ENCODE results near the gene PPARG. TPM values are rescaled to one million over a fixed set of nuclear protein-coding genes. Genes with fewer than 3 reads are reported as not detected.

PPARG gene
- total and polyA plus RNA-seq, 12 donors: 3.1 to 21.9 (median 6.8) TPM

- H3K9me3 ChIP-seq (replicated peaks in 1 of 3): no peaks in the 10 kb centered on the region
- no peak for TF ChIP-seq CTCF (IDR thresholded peaks at IDR 0.05)
- no peaks in the 10 kb centered on the region for H3K4me1 ChIP-seq (replicated peaks in 1 of 2)
- H3K27me3 ChIP-seq: no peaks in the 10 kb centered on the region
- H3K27ac ChIP-seq: no peak overlapping the region
- H3K36me3 ChIP-seq (replicated peaks in 1 of 2): no peaks in the 10 kb centered on the region
- WGBS, 4 donors: 80 to 94% (median 88%) methylated on average over 7 of the region's 7 CpGs
- intact Hi-C loops (cut with DNase I): no loop called here
- DNase-seq: no peak
- no peak overlapping the region for H3K4me3 ChIP-seq
Observed at GRCh38 chr3:12461097-12461649, 172.3 kb downstream of the PPARG start.

- intact Hi-C loops (cut with DNase I): no loop called here
- Histone ChIP-seq H3K27ac (peak overlapping the region in 1 of 5 donors; percentile 46), H3K4me1 (replicated peaks in 1 of 2) (no peaks in the 10 kb centered on the region), H3K9me3 (replicated peaks in 1 of 3) (no peaks in the 10 kb centered on the region), H3K4me3 (no peak overlapping the region), H3K36me3 (replicated peaks in 1 of 2) (no peaks in the 10 kb centered on the region), H3K27me3 (no peaks in the 10 kb centered on the region)
- TF ChIP-seq POLR2A (IDR thresholded peaks at IDR 0.05) (no peak), CTCF (IDR thresholded peaks at IDR 0.05) (no peak)
- WGBS, 4 donors: 51 to 67% (median 58%) methylated on average over 7 to 9 of the region's 9 CpGs
- DNase-seq: peak in 2 of 7 donors; percentile 16 to 30
Observed at GRCh38 chr3:12462159-12462947, 173.5 kb downstream of the PPARG start.

- Histone ChIP-seq H3K4me3 (no peak overlapping the region), H3K4me1 (replicated peaks in 1 of 2) (no peaks in the 10 kb centered on the region), H3K36me3 (replicated peaks in 1 of 2) (no peaks in the 10 kb centered on the region), H3K9me3 (replicated peaks in 1 of 3) (no peaks in the 10 kb centered on the region), H3K27me3 (no peaks in the 10 kb centered on the region), H3K27ac (no peak overlapping the region)
- no peak for DNase-seq
- intact Hi-C loops (cut with DNase I): no loop called here
- 77 to 96% (median 86%) methylated on average over 1 of the region's 1 CpG; no CpG with 5 or more reads in 1 of the 4 donors for WGBS, 4 donors
- TF ChIP-seq POLR2A (IDR thresholded peaks at IDR 0.05) (no peak), CTCF (IDR thresholded peaks at IDR 0.05) (no peak)
Observed at GRCh38 chr3:12463686-12464085, 174.8 kb downstream of the PPARG start.

- H3K36me3 ChIP-seq (replicated peaks in 1 of 2): no peaks in the 10 kb centered on the region
- H3K4me1 ChIP-seq (replicated peaks in 1 of 2): no peaks in the 10 kb centered on the region
- intact Hi-C loops (cut with DNase I): no loop called here
- no peak overlapping the region for H3K4me3 ChIP-seq
- no peak overlapping the region for H3K27ac ChIP-seq
- TF ChIP-seq CTCF (IDR thresholded peaks at IDR 0.05): no peak
- no peak for TF ChIP-seq POLR2A (IDR thresholded peaks at IDR 0.05)
- no peaks in the 10 kb centered on the region for H3K27me3 ChIP-seq
- H3K9me3 ChIP-seq (replicated peaks in 1 of 3): no peaks in the 10 kb centered on the region
- no peak for DNase-seq
Observed at GRCh38 chr3:12464181-12464580, 175.3 kb downstream of the PPARG start.
